Muscle layer of duodenum (tissue), 2 donors: ENCODE results near the gene C5AR2.
"Not testable (repeated sequence)": the region's sequence is repeated elsewhere in the genome, so short reads cannot be mapped to it uniquely, and the experiment has no call there.

Source experiments
- H3K27ac ChIP-seq: one replicate; pipeline ENCODE4 v1.7.0; 2013; ENCODE audit warnings: mild to moderate bottlenecking, low read length
- H3K27me3 ChIP-seq: one replicate; pipeline ENCODE4 v1.7.0; 2013; ENCODE audit warnings: low read depth, mild to moderate bottlenecking, control low read depth, low read length
- H3K36me3 ChIP-seq, 2 donors: one replicate each; pipeline ENCODE4 v1.7.0; 2013; ENCODE audit warnings: low read length in 2 of 2, control low read depth in 1 of 2, mild to moderate bottlenecking in 1 of 2; ENCODE audit not compliant: insufficient read depth in 2 of 2, control insufficient read depth in 1 of 2
- H3K4me1 ChIP-seq, 2 donors: one replicate each; pipeline ENCODE4 v1.7.0; 2013; ENCODE audit warnings: low read length in 2 of 2, mild to moderate bottlenecking in 2 of 2, control low read depth in 1 of 2, moderate library complexity in 1 of 2; ENCODE audit not compliant: insufficient read depth in 2 of 2, control insufficient read depth in 1 of 2
- H3K4me3 ChIP-seq, 2 donors: one replicate each; pipeline ENCODE4 v1.7.0; 2013; ENCODE audit warnings: low read length in 2 of 2, low read depth in 1 of 2, mild to moderate bottlenecking in 1 of 2
- H3K9me3 ChIP-seq, 2 donors: one replicate each; pipeline ENCODE4 v1.7.0; 2013; ENCODE audit warnings: low read length in 2 of 2, control low read depth in 1 of 2, mild to moderate bottlenecking in 1 of 2; ENCODE audit not compliant: control insufficient read depth in 1 of 2
- donor health status: healthy.

C5AR2 gene

DNA sequence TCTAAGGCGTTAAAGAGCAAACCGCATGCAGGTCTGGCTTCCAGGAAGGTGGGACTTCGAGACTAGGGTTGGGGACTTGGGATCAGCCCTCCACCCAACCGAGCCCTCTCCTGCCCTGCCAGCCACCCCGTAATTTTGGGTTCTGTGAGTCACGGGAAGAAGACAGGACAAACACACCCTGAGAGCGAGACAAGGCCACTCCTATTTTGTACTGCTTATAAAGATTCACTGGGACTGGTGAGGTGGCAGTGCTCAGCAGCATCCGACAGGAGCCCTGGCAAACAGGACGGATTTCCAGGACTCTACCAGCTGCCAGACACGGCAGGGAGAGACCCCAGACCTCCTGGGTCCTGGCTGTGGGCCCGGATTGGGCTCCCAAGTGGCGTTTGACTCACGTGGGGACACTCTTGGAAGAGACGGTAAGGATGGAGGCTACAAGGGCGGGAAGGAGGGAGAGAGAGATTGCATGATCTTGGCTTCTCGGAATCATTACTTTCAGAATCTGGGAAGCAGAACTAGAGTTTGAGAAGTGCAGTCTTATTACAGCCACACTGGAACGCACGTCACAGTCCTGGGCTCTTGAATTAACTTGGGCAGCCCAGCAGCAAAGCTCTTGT is at the start of gene C5AR2:
Gene C5AR2 (plus strand): TSS at position 245 of the 617 bp plus-strand sequence. CDS start 8,625 bp downstream, outside the sequence.
- H3K27ac ChIP-seq = no peak within 1 kb of the TSS

GRCh38 chr19:47283405-47284059 is 48.4 kb upstream of the C5AR2 start:
- no peaks in the 10 kb centered on the region for H3K27me3 ChIP-seq
- H3K27ac ChIP-seq = no peak overlapping the region

More for the DNA sequence above, at the start of gene C5AR2:
- no peaks in the 10 kb centered on the region for H3K4me1 ChIP-seq
- no peaks in the 10 kb centered on the region for H3K27me3 ChIP-seq
- no peak within 1 kb of the TSS for H3K4me3 ChIP-seq
- no peaks in the 10 kb centered on the region for H3K9me3 ChIP-seq
- H3K36me3 ChIP-seq = no peaks in the 10 kb centered on the region

GRCh38 chr19:47284324-47284899 is 47.6 kb upstream of the C5AR2 start:
- Histone ChIP-seq H3K4me1 (peaks cover 0 to 11% of the 10 kb centered on the region in 2 donors), H3K27ac (no peak overlapping the region), H3K27me3 (no peaks in the 10 kb centered on the region), H3K4me3 (no peak overlapping the region), H3K36me3 (no peaks in the 10 kb centered on the region), H3K9me3 (no peaks in the 10 kb centered on the region)

More at GRCh38 chr19:47283405-47284059, 48.4 kb upstream of the C5AR2 start:
- no peak overlapping the region for H3K4me3 ChIP-seq
- H3K36me3 ChIP-seq = no peaks in the 10 kb centered on the region
- peaks cover 0 to 8% of the 10 kb centered on the region in 2 donors for H3K4me1 ChIP-seq
- H3K9me3 ChIP-seq = no peaks in the 10 kb centered on the region

GRCh38 chr19:47296036-47296435 is 35.9 kb upstream of the C5AR2 start:
- no peak overlapping the region for H3K27ac ChIP-seq
- peaks cover 0 to 10% of the 10 kb centered on the region in 2 donors for H3K36me3 ChIP-seq
- H3K9me3 ChIP-seq = no peaks in the 10 kb centered on the region
- H3K4me1 ChIP-seq = no peaks in the 10 kb centered on the region
- H3K4me3 ChIP-seq = no peak overlapping the region
- no peaks in the 10 kb centered on the region for H3K27me3 ChIP-seq

DNA sequence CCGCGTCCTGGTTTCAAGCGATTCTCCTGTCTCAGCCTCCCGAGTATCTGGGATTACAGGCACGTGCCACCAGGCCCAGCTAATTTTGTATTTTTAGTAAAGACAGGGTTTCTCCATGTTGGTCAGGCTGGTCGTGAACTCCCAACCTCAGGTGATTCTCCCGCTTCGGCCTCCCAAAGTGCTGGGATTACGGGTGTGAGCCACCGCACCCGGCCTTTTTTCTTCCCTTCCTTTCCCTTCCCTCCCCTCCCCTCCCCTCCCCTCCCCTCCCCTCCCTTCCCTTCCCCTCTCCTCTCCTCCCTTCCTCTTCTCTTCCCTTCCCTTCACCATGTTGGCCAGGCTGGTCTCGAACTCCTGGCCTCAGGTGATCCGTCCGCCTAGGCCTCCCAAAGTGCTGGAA is 31.1 kb upstream of the C5AR2 start:
- not testable (repeated sequence) for H3K4me1 ChIP-seq, H3K27me3 ChIP-seq, H3K36me3 ChIP-seq, H3K4me3 ChIP-seq, H3K9me3 ChIP-seq, H3K27ac ChIP-seq

DNA sequence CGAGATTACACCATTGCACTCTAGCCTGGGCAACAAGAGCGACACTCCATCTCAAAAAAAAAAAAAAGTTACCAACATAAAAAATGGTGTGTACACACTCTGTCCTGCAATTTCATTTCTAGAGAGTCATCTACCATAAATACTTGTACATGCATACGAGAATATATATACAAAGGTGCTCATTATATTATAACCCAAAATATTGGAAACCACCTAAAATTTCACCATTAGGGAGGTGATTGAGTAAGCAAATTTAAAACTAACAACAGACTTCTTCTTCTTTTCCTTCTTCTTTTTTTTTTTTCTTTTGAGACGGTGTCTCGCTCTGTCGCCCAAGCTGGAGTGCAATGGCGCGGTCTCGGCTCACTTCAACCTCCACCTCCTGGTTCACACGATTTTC is 29.7 kb upstream of the C5AR2 start:
- Histone ChIP-seq H3K36me3 (no peaks in the 10 kb centered on the region), H3K9me3 (no peaks in the 10 kb centered on the region), H3K4me3 (no peak overlapping the region), H3K4me1 (peaks cover 0 to 4% of the 10 kb centered on the region in 2 donors), H3K27me3 (no peaks in the 10 kb centered on the region), H3K27ac (no peak overlapping the region)

- no peaks in the 10 kb centered on the region for H3K9me3 ChIP-seq
- H3K36me3 ChIP-seq = no peaks in the 10 kb centered on the region
- H3K4me3 ChIP-seq = no peak overlapping the region
- no peaks in the 10 kb centered on the region for H3K27me3 ChIP-seq
- H3K4me1 ChIP-seq = peaks cover 0 to 5% of the 10 kb centered on the region in 2 donors
- H3K27ac ChIP-seq = no peak overlapping the region
Measured at GRCh38 chr19:47303966-47304365, 28.0 kb upstream of the C5AR2 start.

GRCh38 chr19:47305309-47305751 is 26.6 kb upstream of the C5AR2 start:
- peaks cover 4% of the 10 kb centered on the region for H3K27me3 ChIP-seq
- H3K4me1 ChIP-seq = peaks cover 0 to 7% of the 10 kb centered on the region in 2 donors
- no peaks in the 10 kb centered on the region for H3K36me3 ChIP-seq
- no peak overlapping the region for H3K27ac ChIP-seq
- no peaks in the 10 kb centered on the region for H3K9me3 ChIP-seq
- peak overlapping the region in 1 of 2 donors; percentile 40 for H3K4me3 ChIP-seq

DNA sequence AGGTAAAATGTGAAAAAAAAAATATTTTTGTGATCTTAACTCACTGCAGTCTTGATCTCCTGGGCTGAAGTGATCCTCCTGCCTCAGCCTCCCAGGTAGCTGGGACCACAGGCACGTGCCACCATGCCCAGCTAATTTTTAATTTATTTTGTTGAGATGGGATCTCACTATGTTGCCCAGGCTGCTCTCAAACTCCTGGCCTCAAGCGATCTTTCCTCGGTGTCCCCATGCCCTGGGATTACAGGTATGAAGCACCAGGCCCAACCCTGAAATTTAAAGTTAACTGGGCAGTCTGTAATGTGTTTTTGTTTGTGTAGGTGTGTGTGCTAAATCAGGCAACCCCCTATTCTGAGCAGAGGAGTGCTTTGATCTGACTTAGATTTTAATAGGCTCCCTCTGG is 25.7 kb upstream of the C5AR2 start:
- Histone ChIP-seq H3K9me3 (no peaks in the 10 kb centered on the region), H3K27me3 (peaks cover 8% of the 10 kb centered on the region), H3K27ac (no peak overlapping the region), H3K4me3 (no peak overlapping the region), H3K4me1 (peaks cover 0 to 7% of the 10 kb centered on the region in 2 donors), H3K36me3 (no peaks in the 10 kb centered on the region)

- peaks cover 8% of the 10 kb centered on the region for H3K27me3 ChIP-seq
- peaks cover 0 to 7% of the 10 kb centered on the region in 2 donors for H3K4me1 ChIP-seq
- H3K27ac ChIP-seq = no peak overlapping the region
- no peak overlapping the region for H3K4me3 ChIP-seq
- H3K36me3 ChIP-seq = no peaks in the 10 kb centered on the region
- no peaks in the 10 kb centered on the region for H3K9me3 ChIP-seq
Measured at GRCh38 chr19:47309038-47309437, 22.9 kb upstream of the C5AR2 start.

GRCh38 chr19:47309608-47310007 is 22.4 kb upstream of the C5AR2 start, which contains the start of gene C5AR1:
TSS of gene C5AR1 (plus strand) at chr19:47309861. CDS start at chr19:47309896, 35 bp downstream.
- H3K9me3 ChIP-seq = no peaks in the 10 kb centered on the region
- peaks cover 8% of the 10 kb centered on the region for H3K27me3 ChIP-seq
- peak within 1 kb of the TSS; percentile 50 for H3K4me3 ChIP-seq
- peaks cover 0 to 7% of the 10 kb centered on the region in 2 donors for H3K4me1 ChIP-seq
- H3K36me3 ChIP-seq = no peaks in the 10 kb centered on the region
- peak within 1 kb of the TSS; percentile 63 for H3K27ac ChIP-seq
